Loucy (cell line): ENCODE data around the gene HOXD13.

Source experiments
- H2AFZ ChIP-seq: fragments of 200-600 bp; sonication (generic); 2 replicates; pipeline ENCODE4 v1.6.0; 2016; ENCODE audit warnings: antibody characterized with exemption, mild to moderate bottlenecking, low read length, moderate library complexity
- H3F3A ChIP-seq: fragments of 200-600 bp; 2 replicates; pipeline ENCODE4 v1.6.0; 2016; ENCODE audit warnings: antibody characterized with exemption, low read depth, mild to moderate bottlenecking
- H3K27me3 ChIP-seq: fragments of 200-600 bp; sonication (generic); 2 replicates; pipeline ENCODE4 v1.6.1; 2014; ENCODE audit warnings: low read length, mild to moderate bottlenecking; ENCODE audit not compliant: insufficient read depth, poor library complexity, severe bottlenecking
- H3K36me3 ChIP-seq: fragments of 200-600 bp; sonication (generic); 2 replicates; pipeline ENCODE4 v1.6.1; 2016; ENCODE audit warnings: low read length; ENCODE audit not compliant: insufficient read depth
- H3K4me1 ChIP-seq: fragments of 200-600 bp; sonication (generic); 2 replicates; pipeline ENCODE4 v1.5.1; 2014; ENCODE audit warnings: low read length, mild to moderate bottlenecking; ENCODE audit not compliant: insufficient read depth, poor library complexity, severe bottlenecking
- H3K4me2 ChIP-seq: fragments of 200-600 bp; sonication (generic); 2 replicates; pipeline ENCODE4 v1.6.0; 2014; ENCODE audit warnings: antibody characterized with exemption, low read length, low read depth, mild to moderate bottlenecking; ENCODE audit not compliant: poor library complexity, severe bottlenecking
- H3K4me3 ChIP-seq: fragments of 200-600 bp; sonication (generic); 2 replicates; pipeline ENCODE4 v1.5.1; 2014; ENCODE audit warnings: low read length, mild to moderate bottlenecking, mixed read lengths; ENCODE audit not compliant: poor library complexity, severe bottlenecking
- H3K79me2 ChIP-seq: fragments of 200-600 bp; sonication (generic); 2 replicates; pipeline ENCODE4 v1.6.1; 2014; ENCODE audit warnings: low read length; ENCODE audit not compliant: insufficient read depth
- H3K9ac ChIP-seq: fragments of 200-600 bp; sonication (generic); 2 replicates; pipeline ENCODE4 v1.6.0; 2014; ENCODE audit warnings: mild to moderate bottlenecking, low read depth, low read length, moderate library complexity; ENCODE audit not compliant: poor library complexity, severe bottlenecking
- H3K9me2 ChIP-seq: fragments of 200-600 bp; sonication (generic); replicated peaks from 2 replicates; pipeline ENCODE4 v1.6.1; 2016; ENCODE audit warnings: low read depth, low read length, mixed read lengths
- H3K9me3 ChIP-seq: fragments of 200-600 bp; sonication (generic); 2 replicates; pipeline ENCODE4 v1.6.1; 2014; ENCODE audit warnings: mild to moderate bottlenecking, antibody characterized with exemption, low read length, low read depth; ENCODE audit not compliant: insufficient read depth
- H4K20me1 ChIP-seq: fragments of 200-600 bp; sonication (generic); 2 replicates; pipeline ENCODE4 v1.6.0; 2014; ENCODE audit warnings: antibody characterized with exemption, low read length, mild to moderate bottlenecking; ENCODE audit not compliant: insufficient read depth, poor library complexity, severe bottlenecking
- CTCF ChIP-seq: fragments of 200-600 bp; sonication (generic); conservative IDR thresholded peaks from 2 replicates; pipeline ENCODE4 v1.5.1; 2014; ENCODE audit warnings: mild to moderate bottlenecking, antibody characterized with exemption, low read length
- EZH2phosphoT487 ChIP-seq: fragments of 200-600 bp; IDR thresholded peaks from 2 replicates; pipeline ENCODE4 v1.6.1; 2018; ENCODE audit warnings: antibody characterized with exemption, mild to moderate bottlenecking, moderate library complexity, borderline replicate concordance

Gene HOXD13

GRCh38 chr2:176138923-176139660 is 46.6 kb downstream of the HOXD13 start:
- H3K9me3 ChIP-seq: no peaks in the 10 kb centered on the region
- no peak overlapping the region for H3K4me3 ChIP-seq
- H3K27me3 ChIP-seq: no peaks in the 10 kb centered on the region
- no peak overlapping the region for H2AFZ ChIP-seq
- no peaks in the 10 kb centered on the region for H3K9me2 ChIP-seq
- H4K20me1 ChIP-seq: no peaks in the 10 kb centered on the region
- H3F3A ChIP-seq: no peaks in the 10 kb centered on the region
- no peaks in the 10 kb centered on the region for H3K79me2 ChIP-seq
- H3K36me3 ChIP-seq: no peaks in the 10 kb centered on the region
- TF ChIP-seq CTCF: no peak
- TF ChIP-seq EZH2phosphoT487: no peak
- H3K9ac ChIP-seq: no peak overlapping the region
- H3K4me2 ChIP-seq: no peak overlapping the region
- peaks cover 12% of the 10 kb centered on the region for H3K4me1 ChIP-seq

GRCh38 chr2:176139661-176140512 is 47.4 kb downstream of the HOXD13 start:
- H3F3A ChIP-seq: no peaks in the 10 kb centered on the region
- no peaks in the 10 kb centered on the region for H3K27me3 ChIP-seq
- H3K79me2 ChIP-seq: no peaks in the 10 kb centered on the region
- peak overlapping the region; percentile 67 for H3K9ac ChIP-seq
- H3K9me3 ChIP-seq: no peaks in the 10 kb centered on the region
- H3K36me3 ChIP-seq: no peaks in the 10 kb centered on the region
- H3K9me2 ChIP-seq: no peaks in the 10 kb centered on the region
- no peaks in the 10 kb centered on the region for H4K20me1 ChIP-seq
- peak overlapping the region; percentile 96 for H2AFZ ChIP-seq
- peak overlapping the region; percentile 81 for H3K4me2 ChIP-seq
- TF ChIP-seq EZH2phosphoT487 (no peak), CTCF (no peak)
- peak overlapping the region; percentile 76 for H3K4me3 ChIP-seq
- H3K4me1 ChIP-seq: peaks cover 12% of the 10 kb centered on the region

- no peaks in the 10 kb centered on the region for H3K79me2 ChIP-seq
- no peaks in the 10 kb centered on the region for H4K20me1 ChIP-seq
- TF ChIP-seq CTCF (peak; percentile 93), EZH2phosphoT487 (no peak)
- peaks cover 12% of the 10 kb centered on the region for H3K4me1 ChIP-seq
- no peaks in the 10 kb centered on the region for H3K27me3 ChIP-seq
- H2AFZ ChIP-seq: peak overlapping the region; percentile 96
- H3F3A ChIP-seq: no peaks in the 10 kb centered on the region
- peak overlapping the region; percentile 76 for H3K4me3 ChIP-seq
- H3K9me2 ChIP-seq: no peaks in the 10 kb centered on the region
- peak overlapping the region; percentile 67 for H3K9ac ChIP-seq
- no peaks in the 10 kb centered on the region for H3K36me3 ChIP-seq
- peak overlapping the region; percentile 81 for H3K4me2 ChIP-seq
- no peaks in the 10 kb centered on the region for H3K9me3 ChIP-seq
Measured at GRCh38 chr2:176140513-176141317, 48.2 kb downstream of the HOXD13 start.
